ENCODE data around the gene MORC2.
A peak's percentile ranks its signal among the peaks of the same experiment; 100 is the strongest.

The MORC2 gene

GRCh38 chr22:30968015-30968923, at the start of gene MORC2:
TSS of gene MORC2 (minus strand) at chr22:30968774. CDS start at chr22:30967889, 885 bp downstream.
- no peak for DNase-seq

GRCh38 chr22:31005535-31005934, 37.0 kb upstream of the MORC2 start:
- no peak for DNase-seq

GRCh38 chr22:31001124-31001770, 32.7 kb upstream of the MORC2 start:
- no peak for DNase-seq

- no peak for DNase-seq
Measured at GRCh38 chr22:30998329-30998728, 29.8 kb upstream of the MORC2 start.

- no peak for DNase-seq
Measured at GRCh38 chr22:30996462-30996861, 27.9 kb upstream of the MORC2 start.

GRCh38 chr22:30994960-30995359, 26.4 kb upstream of the MORC2 start:
- DNase-seq = no peak

- no peak for DNase-seq
Measured at GRCh38 chr22:30992565-30992964, 24.0 kb upstream of the MORC2 start.

GRCh38 chr22:30990690-30991089, 22.1 kb upstream of the MORC2 start:
- no peak for DNase-seq

- DNase-seq = no peak
Measured at GRCh38 chr22:30989474-30989873, 20.9 kb upstream of the MORC2 start.

GRCh38 chr22:30985561-30986208, 17.1 kb upstream of the MORC2 start:
- DNase-seq = no peak

- no peak for DNase-seq
Measured at GRCh38 chr22:30984317-30984716, 15.7 kb upstream of the MORC2 start.

GRCh38 chr22:30982512-30982911, 13.9 kb upstream of the MORC2 start:
- no peak for DNase-seq

- no peak for DNase-seq
Measured at GRCh38 chr22:30979932-30980331, 11.4 kb upstream of the MORC2 start.

GRCh38 chr22:30978304-30978962, 9.9 kb upstream of the MORC2 start:
- DNase-seq = no peak

GRCh38 chr22:30970356-30970746, 1.8 kb upstream of the MORC2 start:
- DNase-seq = no peak

GRCh38 chr22:30969532-30970355, 1.2 kb upstream of the MORC2 start:
- DNase-seq = no peak

- DNase-seq = peak; percentile 85 to 90
Measured at GRCh38 chr22:30968924-30969531, 454 bp upstream of the MORC2 start, which contains the start of gene TUG1. TSS of gene TUG1 (plus strand) at chr22:30969265.

GRCh38 chr22:30964858-30965257, 3.7 kb downstream of the MORC2 start:
- DNase-seq = no peak

- no peak for DNase-seq
Measured at GRCh38 chr22:30955153-30955552, 13.4 kb downstream of the MORC2 start.

- DNase-seq = no peak
Measured at GRCh38 chr22:30953206-30953605, 15.4 kb downstream of the MORC2 start.

GRCh38 chr22:30949934-30950660, 18.5 kb downstream of the MORC2 start:
- DNase-seq = no peak
